HG02642 (cell line): ENCODE results near the gene CXCL17.
A peak's percentile ranks its signal among the peaks of the same experiment; 100 is the strongest.

Experiments used
- ATAC-seq: cut with Tn5 transposase; IDR thresholded peaks from one replicate; pipeline ENCODE4 v1.9.1; 2021; ENCODE audit warnings: mild to moderate bottlenecking; ENCODE audit not compliant: unreplicated experiment, poor library complexity

CXCL17 gene

GRCh38 chr19:42426643-42427042 is 16.1 kb downstream of the CXCL17 start:
- no peak for ATAC-seq

- no peak for ATAC-seq
These were observed 18.0 kb downstream of the CXCL17 start for GRCh38 chr19:42424712-42425131.

GRCh38 chr19:42424345-42424707 is 18.4 kb downstream of the CXCL17 start:
- no peak for ATAC-seq

- peak; percentile 91 for ATAC-seq
These were observed 19.0 kb downstream of the CXCL17 start for GRCh38 chr19:42423462-42424344.

- ATAC-seq = peak; percentile 41
These were observed 19.8 kb downstream of the CXCL17 start for GRCh38 chr19:42422901-42423461.

- no peak for ATAC-seq
These were observed 20.4 kb downstream of the CXCL17 start for GRCh38 chr19:42422092-42422900.

- no peak for ATAC-seq
These were observed 21.1 kb downstream of the CXCL17 start for GRCh38 chr19:42421591-42422031.

- ATAC-seq = no peak
These were observed 21.6 kb downstream of the CXCL17 start for GRCh38 chr19:42421101-42421500.

GRCh38 chr19:42420055-42420544 is 22.6 kb downstream of the CXCL17 start:
- ATAC-seq = no peak

GRCh38 chr19:42419309-42419708 is 23.4 kb downstream of the CXCL17 start:
- ATAC-seq = no peak

GRCh38 chr19:42412661-42413076 is 30.1 kb downstream of the CXCL17 start:
- ATAC-seq = no peak

- no peak for ATAC-seq
These were observed 30.5 kb downstream of the CXCL17 start for GRCh38 chr19:42412227-42412626.

GRCh38 chr19:42411581-42412178 is 31.1 kb downstream of the CXCL17 start:
- ATAC-seq = no peak

- ATAC-seq = no peak
These were observed 32.4 kb downstream of the CXCL17 start for GRCh38 chr19:42410371-42410770.

GRCh38 chr19:42409477-42409876 is 33.3 kb downstream of the CXCL17 start:
- ATAC-seq = no peak

GRCh38 chr19:42407816-42408175 is 35.0 kb downstream of the CXCL17 start:
- no peak for ATAC-seq

- no peak for ATAC-seq
These were observed 35.5 kb downstream of the CXCL17 start for GRCh38 chr19:42407085-42407815.

- no peak for ATAC-seq
These were observed 36.6 kb downstream of the CXCL17 start for GRCh38 chr19:42406111-42406510.

- ATAC-seq = no peak
These were observed 39.2 kb downstream of the CXCL17 start for GRCh38 chr19:42403586-42403985.
